Endodermal cell (in vitro differentiated cells): ENCODE results near the gene ESYT3. TPM values are rescaled to one million over a fixed set of nuclear protein-coding genes. Genes with fewer than 3 reads are reported as not detected.
A peak's percentile ranks its signal among the peaks of the same experiment; 100 is the strongest.

Experiments
- DNase-seq: peaks from one replicate; pipeline ENCODE4 v3.0.0-alpha.2; 2017
- H3K27ac ChIP-seq: 2 replicates; pipeline ENCODE4 v1.5.1; 2013; ENCODE audit warnings: mild to moderate bottlenecking, low read depth, low read length, moderate library complexity
- H3K27me3 ChIP-seq: 2 replicates; pipeline ENCODE4 v1.6.1; 2013; ENCODE audit warnings: mild to moderate bottlenecking, low read length, moderate library complexity; ENCODE audit not compliant: insufficient read depth, control insufficient read depth, poor library complexity, severe bottlenecking
- H3K36me3 ChIP-seq: 2 replicates; pipeline ENCODE4 v1.7.0; 2013; ENCODE audit warnings: mild to moderate bottlenecking, low read length, moderate library complexity; ENCODE audit not compliant: control insufficient read depth, insufficient read depth
- H3K4me1 ChIP-seq: one replicate; pipeline ENCODE4 v1.7.0; 2013; ENCODE audit warnings: low read length; ENCODE audit not compliant: control insufficient read depth, insufficient read depth
- H3K4me3 ChIP-seq: 2 replicates; pipeline ENCODE4 v1.5.1; 2013; ENCODE audit warnings: mild to moderate bottlenecking, low read length, moderate library complexity
- H3K9ac ChIP-seq: 2 replicates; pipeline ENCODE4 v1.6.1; 2013; ENCODE audit warnings: mild to moderate bottlenecking, low read length, moderate library complexity; ENCODE audit not compliant: poor library complexity, severe bottlenecking; ENCODE audit errors: extremely low read depth
- H3K9me3 ChIP-seq: 2 replicates; pipeline ENCODE4 v1.6.1; 2013; ENCODE audit warnings: mild to moderate bottlenecking, low read length, moderate library complexity; ENCODE audit not compliant: control insufficient read depth
- H3K27ac Mint-ChIP-seq: 2 replicates; pipeline ENCODE4 v1.8.0; 2020; ENCODE audit warnings: mixed read lengths
- H3K27me3 Mint-ChIP-seq: 2 replicates; pipeline ENCODE4 v1.8.0; 2021; ENCODE audit warnings: mild to moderate bottlenecking, mixed read lengths; ENCODE audit not compliant: insufficient read depth
- H3K36me3 Mint-ChIP-seq: 2 replicates; pipeline ENCODE4 v1.8.0; 2020; ENCODE audit warnings: low read depth, mixed read lengths
- H3K4me1 Mint-ChIP-seq: 2 replicates; pipeline ENCODE4 v1.8.0; 2020; ENCODE audit warnings: mixed read lengths
- H3K4me3 Mint-ChIP-seq: 2 replicates; pipeline ENCODE4 v1.8.0; 2020; ENCODE audit warnings: mild to moderate bottlenecking, moderate library complexity, mixed read lengths
- H3K9me3 Mint-ChIP-seq: 2 replicates; pipeline ENCODE4 v1.8.0; 2020; ENCODE audit warnings: mild to moderate bottlenecking, mixed read lengths
- CTCF ChIP-seq: fragments of 200-600 bp; sonication (generic); conservative IDR thresholded peaks from 2 replicates; pipeline ENCODE4 v1.5.0; 2021; ENCODE audit warnings: antibody characterized with exemption, mild to moderate bottlenecking
- WGBS, 2 experiments: methylation state at CpG; one replicate each; pipeline versions ENCODE4 v1.1.5 to v1.1.7; 2013; ENCODE audit warnings: missing lambda C conversion rate in 2 of 2, mixed read lengths in 1 of 2; ENCODE audit not compliant: insufficient coverage in 1 of 2, insufficient read length in 1 of 2; 5-methylcytosine and 5-hydroxymethylcytosine counted together
- total RNA-seq, 2 donors: library from RNA; stranded (reverse); fragmentation: NEBNext Ultra II Directional in 1 of 2; extraction: Animal tissue kit (Norgen Biotek cat#: 25700) in 1 of 2; gene quantifications; 2 replicates in 1 of 2; 3 replicates in 1 of 2; pipeline ENCODE4 v1.2.1, GENCODE V29; 2021

ESYT3 gene
- total RNA-seq, 2 donors from 2014 or later = 7.7 to 10.2 TPM

- no peak for TF ChIP-seq CTCF
- Mint-ChIP-seq H3K36me3 (no peaks in the 10 kb centered on the region), H3K27ac (no peak overlapping the region), H3K9me3 (no peaks in the 10 kb centered on the region), H3K27me3 (no peaks in the 10 kb centered on the region), H3K4me3 (no peak overlapping the region), H3K4me1 (peaks cover 33% of the 10 kb centered on the region)
- no peak for DNase-seq
- Histone ChIP-seq H3K4me3 (no peak overlapping the region), H3K9me3 (no peaks in the 10 kb centered on the region), H3K27ac (no peak overlapping the region), H3K4me1 (peaks cover 7% of the 10 kb centered on the region), H3K27me3 (no peaks in the 10 kb centered on the region), H3K36me3 (no peaks in the 10 kb centered on the region), H3K9ac (no peak overlapping the region)
- WGBS, 2 experiments = 93 to 98% methylated on average over 4 of the region's 4 CpGs
These were observed 11.2 kb downstream of the ESYT3 start for GRCh38 chr3:138445654-138446053.

- 88 to 94% methylated on average over 1 to 3 of the region's 3 CpGs for WGBS, 2 experiments
- H3K4me3 Mint-ChIP-seq = no peak overlapping the region
These were observed 14.2 kb downstream of the ESYT3 start for GRCh38 chr3:138448631-138449030.

GRCh38 chr3:138449490-138449889, 15.1 kb downstream of the ESYT3 start:
- no peaks in the 10 kb centered on the region for H3K27me3 Mint-ChIP-seq
- H3K4me1 Mint-ChIP-seq = peaks cover under 1% of the 10 kb centered on the region
- no peak overlapping the region for H3K27ac Mint-ChIP-seq
- DNase-seq = peak; percentile 42
- H3K36me3 Mint-ChIP-seq = no peaks in the 10 kb centered on the region
- Histone ChIP-seq H3K4me3 (no peak overlapping the region), H3K27me3 (no peaks in the 10 kb centered on the region), H3K9me3 (no peaks in the 10 kb centered on the region), H3K36me3 (no peaks in the 10 kb centered on the region), H3K27ac (no peak overlapping the region), H3K4me1 (no peaks in the 10 kb centered on the region), H3K9ac (no peak overlapping the region)
- 97% methylated on average over 3 of the region's 3 CpGs; no CpG with 5 or more reads in 1 of the 2 experiments for WGBS, 2 experiments
- no peak for TF ChIP-seq CTCF
- H3K9me3 Mint-ChIP-seq = no peaks in the 10 kb centered on the region
- H3K4me3 Mint-ChIP-seq = no peak overlapping the region

More at GRCh38 chr3:138448631-138449030, 14.2 kb downstream of the ESYT3 start:
- H3K36me3 Mint-ChIP-seq = no peaks in the 10 kb centered on the region
- H3K9me3 Mint-ChIP-seq = no peaks in the 10 kb centered on the region
- H3K9ac ChIP-seq = no peak overlapping the region
- TF ChIP-seq CTCF = no peak
- no peak overlapping the region for H3K27ac Mint-ChIP-seq
- no peak overlapping the region for H3K27ac ChIP-seq
- H3K4me1 ChIP-seq = no peaks in the 10 kb centered on the region
- peaks cover 9% of the 10 kb centered on the region for H3K4me1 Mint-ChIP-seq
- H3K4me3 ChIP-seq = no peak overlapping the region
- no peaks in the 10 kb centered on the region for H3K36me3 ChIP-seq
- H3K27me3 Mint-ChIP-seq = no peaks in the 10 kb centered on the region
- no peaks in the 10 kb centered on the region for H3K27me3 ChIP-seq
- peak; percentile 31 for DNase-seq
- no peaks in the 10 kb centered on the region for H3K9me3 ChIP-seq
